SKM-1 treated with dmso at 0.1 percent for 144 hours (cell line): Measurements from ENCODE around the gene RHCG.
A peak's percentile ranks its signal among the peaks of the same experiment; 100 is the strongest.
"Not testable (repeated sequence)": the region's sequence is repeated elsewhere in the genome, so short reads cannot be mapped to it uniquely, and the experiment has no call there.

Experiments
- DNase-seq: peaks from one replicate; lab custom pipeline; 2025; ENCODE audit not compliant: unreplicated experiment; lab: John Stamatoyannopoulos, UW

Gene RHCG

DNA sequence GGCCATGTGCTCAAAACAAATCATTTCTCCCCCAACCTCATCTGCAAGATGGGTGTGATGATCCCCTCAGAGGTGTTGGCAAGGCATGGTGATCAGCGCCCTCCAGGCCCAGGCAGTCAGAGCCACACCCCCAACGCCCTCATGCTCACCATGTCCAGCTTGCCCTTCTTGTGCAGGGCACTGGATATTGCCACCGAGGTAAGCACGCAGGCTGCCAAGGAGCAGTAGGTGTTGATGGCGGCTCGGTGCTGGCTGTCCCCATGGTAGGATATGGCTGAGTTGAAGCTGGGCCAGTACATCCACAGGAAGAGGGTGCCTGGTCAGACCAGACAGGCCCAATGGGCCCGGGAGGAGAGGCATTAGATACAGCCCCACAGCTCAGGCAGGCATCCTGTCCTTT lies 17.2 kb downstream of the RHCG start:
- DNase-seq, result no peak

DNA sequence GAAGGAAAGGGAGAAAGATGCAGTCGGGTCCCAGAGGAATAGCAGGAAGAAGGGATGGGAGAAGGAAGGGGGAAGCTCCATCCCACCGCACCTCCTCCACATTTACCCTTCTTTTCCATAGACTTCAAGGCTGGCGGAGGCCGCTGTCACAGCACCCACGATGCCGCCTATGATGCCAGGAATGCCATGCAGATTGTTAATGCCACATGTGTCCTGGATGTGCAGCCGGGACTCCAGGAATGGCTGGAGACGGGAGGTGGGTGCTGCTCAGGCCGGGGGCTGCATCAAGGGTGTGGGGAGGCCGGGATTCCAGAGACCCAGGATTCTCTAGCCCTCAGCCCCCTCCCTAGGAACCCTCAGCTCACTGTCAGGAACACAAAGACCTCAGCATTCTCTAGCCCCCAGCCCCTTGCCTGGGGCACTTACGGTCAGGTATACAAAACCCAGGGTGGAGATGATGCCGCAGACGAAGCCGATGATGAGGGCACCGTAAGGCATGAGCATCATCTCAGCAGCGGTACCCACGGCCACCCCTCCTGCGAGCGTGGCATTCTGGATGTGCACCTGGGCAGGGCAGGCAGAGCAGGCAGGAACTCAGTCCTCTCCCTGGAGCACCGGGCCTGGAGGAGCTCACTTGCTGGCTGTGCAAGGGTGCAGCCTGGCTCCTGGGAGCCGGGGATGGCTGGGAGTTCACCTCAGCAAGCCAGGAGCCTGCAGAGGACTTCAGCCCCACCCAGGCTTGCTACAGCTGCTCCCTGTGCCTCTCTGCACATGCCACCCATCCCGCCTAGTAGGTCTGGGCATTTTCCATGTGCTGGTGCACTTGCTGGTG lies 18.8 kb downstream of the RHCG start:
- DNase-seq, result no peak

DNA sequence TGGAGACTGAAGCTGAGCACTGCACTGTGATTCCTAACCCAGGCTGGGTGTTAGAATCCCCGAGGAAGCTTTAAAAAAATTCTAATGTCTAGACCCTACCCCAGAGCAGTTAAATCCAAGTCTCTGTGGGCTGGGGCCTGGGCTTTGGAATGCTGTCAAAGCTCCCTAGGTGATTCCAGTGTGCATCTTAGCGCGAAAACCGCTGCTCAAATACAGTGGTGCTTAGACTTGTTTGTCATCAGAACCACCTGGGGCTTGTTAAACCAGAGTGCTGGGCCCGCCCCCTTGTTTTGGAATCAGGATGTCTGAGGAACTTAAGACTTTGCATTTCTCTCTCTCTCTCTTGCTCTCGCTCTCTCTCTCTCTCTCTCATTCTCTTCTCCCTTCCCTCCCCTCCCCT lies 20.7 kb downstream of the RHCG start:
- DNase-seq, result no peak

DNA sequence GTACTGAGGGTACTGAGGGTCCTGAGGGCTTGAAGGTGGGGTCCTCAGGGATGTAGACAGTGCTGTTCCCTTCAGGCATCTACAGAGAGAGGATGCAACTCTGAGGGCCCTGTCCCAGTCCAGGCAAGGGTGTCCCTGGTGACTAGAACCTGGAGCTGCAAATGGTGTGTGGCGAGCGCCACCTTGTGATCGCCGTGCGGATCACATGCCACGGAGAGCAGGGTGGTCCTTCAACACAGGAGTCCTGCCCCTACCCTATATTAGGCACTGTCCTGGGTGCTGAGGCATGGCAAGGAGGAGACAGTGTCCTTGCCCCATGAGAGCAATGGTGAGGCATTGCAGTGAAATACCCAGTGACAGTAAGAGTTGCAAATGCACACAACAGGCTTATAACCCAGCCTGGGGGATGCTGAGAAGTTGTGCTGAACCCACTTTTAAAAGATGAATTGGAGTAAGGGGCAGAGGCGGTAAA lies 23.6 kb downstream of the RHCG start:
- DNase-seq, result peak; percentile 56

DNA sequence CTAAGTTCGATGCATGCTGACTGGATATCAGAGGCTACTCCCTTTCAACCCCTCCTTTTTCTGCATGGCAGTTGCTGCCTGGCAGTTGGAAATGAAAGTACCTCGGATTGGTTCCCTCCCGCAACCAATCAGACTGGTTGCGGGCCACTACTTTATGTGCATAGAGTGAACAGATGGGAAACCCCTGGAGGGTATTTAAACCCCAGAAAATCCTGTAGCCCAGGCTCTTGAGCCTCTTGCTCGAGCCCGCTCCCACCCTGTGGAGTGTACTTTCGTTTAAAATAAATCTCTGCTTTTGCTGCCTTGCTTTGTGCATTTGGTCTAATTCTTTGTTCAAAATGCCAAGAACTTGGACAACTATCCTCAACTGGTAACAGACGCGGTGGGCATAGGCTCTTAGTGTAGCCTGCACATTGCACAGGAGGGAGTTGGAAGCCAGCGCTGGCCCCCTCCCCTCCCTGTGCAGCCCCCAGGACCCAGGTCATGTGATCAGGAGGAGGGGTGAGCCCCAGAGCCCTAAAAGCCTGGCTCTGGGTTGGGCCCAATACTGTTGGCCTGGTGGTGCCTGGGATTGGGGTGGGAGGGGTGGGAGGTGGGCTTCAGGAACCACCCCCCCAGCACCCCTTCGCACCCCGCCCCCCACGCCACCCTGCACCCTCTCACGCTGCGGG lies 26.8 kb downstream of the RHCG start:
- no peak for DNase-seq

DNA sequence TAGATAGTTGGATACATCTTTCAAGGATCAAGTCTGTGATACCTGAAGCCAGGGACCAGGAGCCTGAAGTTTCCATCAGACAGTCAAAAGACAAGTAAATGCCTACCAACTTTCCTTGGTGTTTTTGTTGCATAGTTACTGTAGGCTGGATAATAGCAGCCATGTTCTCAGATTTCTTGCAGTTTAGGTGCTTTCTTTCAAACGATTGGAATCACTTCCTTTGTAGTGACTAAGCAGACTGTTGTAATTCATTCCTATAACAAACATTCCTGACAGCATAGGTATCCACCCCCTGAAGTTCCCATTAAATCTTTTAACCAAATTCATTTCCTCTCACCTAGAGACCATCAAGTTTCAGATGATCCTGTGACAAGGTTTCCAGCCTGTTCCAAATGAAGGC lies 27.6 kb downstream of the RHCG start:
- not testable (repeated sequence) for DNase-seq

DNA sequence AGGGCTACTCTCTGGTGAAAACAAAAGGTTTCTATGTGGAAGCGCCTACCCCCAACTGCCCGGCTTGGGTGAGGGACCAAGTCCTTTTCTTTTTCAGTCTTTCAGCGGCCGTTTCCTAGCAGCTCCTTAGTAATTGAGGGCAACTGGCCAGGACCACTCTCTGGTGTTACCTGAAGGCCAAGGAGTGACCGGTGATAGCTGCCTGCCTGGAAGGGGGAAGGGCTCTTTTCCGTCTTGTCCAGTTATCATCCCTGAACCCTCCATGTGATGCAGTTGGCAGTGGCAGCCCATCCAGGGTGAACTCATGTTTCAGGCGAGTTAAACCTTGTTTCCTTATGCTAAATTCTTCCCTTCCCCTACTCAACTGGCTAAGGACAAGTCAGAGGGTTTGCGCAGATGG lies 33.3 kb downstream of the RHCG start:
- DNase-seq, result no peak

DNA sequence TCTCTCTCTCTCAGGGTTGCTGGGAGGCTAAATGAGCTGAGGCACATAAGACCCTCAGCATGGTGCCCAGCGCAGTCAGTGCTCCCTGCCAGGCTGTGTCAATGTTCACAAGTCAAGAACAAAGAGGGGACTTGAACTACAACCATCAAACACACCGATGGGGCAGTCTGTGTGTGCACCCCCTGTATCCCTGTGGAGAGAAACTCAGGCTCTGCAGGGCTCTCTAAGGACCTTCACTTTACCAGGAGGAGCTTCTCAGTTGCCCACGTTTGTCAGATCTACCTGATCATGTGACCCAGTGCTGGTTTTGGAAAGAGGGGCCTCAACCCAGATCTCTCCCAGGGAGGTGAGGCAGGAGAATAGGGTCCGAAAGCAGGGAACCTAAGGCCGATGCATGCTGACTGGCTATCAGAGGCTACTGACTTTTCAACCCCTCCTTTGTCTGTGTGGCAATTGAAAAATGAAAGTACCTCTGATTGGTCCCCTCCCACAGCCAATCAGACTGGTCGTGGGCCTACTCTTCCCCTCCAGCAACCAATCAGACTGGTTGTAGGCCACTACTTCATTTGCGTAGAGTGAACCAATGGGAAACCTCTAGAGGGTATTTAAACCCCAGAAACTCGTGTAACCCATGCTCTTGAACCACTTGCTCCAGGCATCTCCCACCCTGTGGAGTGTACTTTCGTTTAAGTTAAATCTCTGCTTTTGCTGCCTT lies 34.0 kb downstream of the RHCG start:
- no peak for DNase-seq

DNA sequence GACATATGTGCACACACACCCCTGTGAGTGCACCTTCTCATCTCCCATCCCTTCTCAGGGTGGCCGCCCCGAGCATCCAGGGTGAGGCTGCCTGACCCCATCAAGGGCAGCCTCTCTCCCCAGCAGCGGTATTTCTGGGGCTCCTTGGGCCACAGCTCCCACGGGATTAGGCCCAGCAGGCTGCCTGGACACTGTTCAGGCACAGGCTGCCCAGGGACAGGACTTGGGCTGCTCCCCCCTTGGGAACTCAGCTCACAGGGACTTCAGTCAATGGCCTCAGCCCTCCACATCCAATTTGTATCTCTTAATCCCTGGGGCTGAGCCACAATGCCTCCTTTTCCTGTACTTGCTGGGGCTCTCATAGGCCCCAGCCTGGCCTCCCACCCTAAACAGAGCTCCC lies 35.0 kb downstream of the RHCG start:
- no peak for DNase-seq

DNA sequence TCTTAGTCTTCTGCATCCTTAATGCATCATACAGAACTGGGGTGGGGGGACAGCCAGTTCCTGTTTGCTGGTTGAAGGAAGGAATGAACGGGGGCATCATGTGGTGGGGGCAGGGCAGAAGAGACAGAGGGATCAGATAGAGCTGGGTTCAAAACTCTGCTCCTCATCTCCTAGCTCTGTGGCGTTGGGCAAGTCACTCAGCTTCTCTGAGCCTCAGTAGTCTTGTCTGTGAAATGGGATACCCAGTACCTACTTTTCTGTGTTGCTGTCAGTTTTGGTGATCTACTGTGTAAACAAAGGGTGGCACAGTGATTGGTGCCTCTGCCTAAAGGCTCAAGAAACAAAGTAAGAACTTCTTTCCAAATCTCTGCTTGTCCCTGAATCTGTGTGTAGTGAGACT lies 36.3 kb downstream of the RHCG start:
- no peak for DNase-seq

DNA sequence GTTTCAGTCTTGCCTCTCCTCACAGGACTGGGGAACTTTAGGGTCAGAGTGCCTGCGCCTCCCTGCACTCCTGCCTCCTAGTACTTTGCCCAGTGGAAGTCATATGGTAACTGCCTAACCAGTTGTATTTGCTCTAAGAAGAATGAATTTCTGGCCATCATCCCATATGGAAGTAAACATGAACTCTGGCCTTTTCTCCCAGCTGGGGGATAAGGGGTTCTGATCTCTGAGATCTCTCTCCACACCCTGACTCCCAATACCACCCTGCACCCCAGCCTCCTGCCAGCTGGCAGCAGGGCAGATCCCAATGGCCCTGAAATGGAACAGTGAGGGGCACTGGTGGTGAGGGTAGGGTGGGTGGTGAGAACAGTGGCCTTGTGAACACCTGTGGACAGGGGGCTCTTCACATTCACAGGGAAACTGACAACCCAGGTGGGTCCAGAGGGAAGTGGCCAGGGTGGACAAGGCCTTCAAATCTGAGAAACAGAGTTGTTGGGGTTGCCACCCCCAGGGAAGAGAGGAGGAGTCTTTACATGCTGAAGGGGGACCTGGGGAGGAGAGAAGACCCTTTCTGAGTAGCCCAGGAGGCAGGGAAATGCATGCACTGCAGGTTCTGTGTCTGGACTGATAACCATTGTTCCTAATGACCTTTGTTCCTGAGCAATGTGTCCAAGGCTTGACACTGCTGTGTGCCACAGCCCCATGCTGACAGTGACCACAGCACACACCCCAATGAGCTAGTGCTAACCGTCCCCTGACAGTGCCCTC lies 36.9 kb downstream of the RHCG start:
- DNase-seq, result no peak

DNA sequence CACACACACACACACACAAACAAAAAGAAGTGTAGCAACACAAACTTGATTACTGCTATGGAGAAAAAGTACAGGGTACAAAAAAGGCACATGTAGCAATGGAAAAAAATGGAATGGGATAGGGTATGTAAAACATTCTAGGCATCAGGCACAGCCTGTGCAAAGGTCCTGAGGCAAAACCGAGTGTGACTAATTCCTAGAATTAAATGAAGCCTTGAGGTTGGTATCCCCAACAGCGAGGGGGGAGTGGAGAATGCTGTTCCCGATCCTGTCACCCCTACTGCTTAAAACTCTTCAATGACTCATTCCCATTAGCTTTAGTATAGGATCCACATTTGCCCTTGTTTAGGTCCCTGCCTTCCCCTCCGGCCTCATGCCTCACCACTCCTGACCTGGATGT lies 37.9 kb downstream of the RHCG start:
- DNase-seq, result no peak

DNA sequence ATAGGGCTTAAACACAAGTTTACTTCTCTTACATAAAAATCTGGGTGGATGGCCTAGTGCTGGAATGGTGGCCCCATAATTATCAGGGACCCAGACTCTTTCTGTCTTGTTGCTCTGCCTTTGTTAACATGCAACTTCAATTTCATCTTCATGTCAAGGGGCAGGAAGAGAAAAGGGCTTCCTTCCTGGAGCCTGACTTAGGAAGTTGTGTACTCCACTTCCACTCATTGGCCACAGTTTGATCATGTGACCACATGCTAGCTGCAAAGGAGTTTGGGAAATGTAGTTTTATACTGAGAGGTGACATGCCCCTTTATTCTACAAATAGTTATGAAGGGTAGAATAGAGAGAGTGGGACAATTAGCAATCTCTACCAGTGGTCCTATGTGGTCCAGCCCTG lies 39.3 kb downstream of the RHCG start:
- no peak for DNase-seq

DNA sequence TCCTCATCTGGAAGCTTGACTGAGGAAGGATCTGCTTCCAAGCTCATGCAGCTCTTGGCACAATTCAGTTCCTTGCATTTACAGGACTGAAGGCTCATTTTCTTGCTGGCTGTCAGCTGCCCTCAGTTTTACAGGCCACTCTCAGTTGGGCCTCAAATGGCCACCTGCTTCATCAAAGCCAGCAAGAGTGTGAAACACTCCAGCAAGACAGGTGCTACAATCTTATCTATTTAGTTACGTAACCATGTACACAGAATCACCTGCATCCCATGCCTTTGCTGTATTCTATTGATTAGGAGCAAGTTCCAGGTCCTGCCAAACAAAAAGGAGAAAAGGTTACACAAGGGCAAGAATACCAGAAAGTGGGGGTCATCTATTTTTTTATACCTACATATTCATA lies 40.8 kb downstream of the RHCG start:
- no peak for DNase-seq

DNA sequence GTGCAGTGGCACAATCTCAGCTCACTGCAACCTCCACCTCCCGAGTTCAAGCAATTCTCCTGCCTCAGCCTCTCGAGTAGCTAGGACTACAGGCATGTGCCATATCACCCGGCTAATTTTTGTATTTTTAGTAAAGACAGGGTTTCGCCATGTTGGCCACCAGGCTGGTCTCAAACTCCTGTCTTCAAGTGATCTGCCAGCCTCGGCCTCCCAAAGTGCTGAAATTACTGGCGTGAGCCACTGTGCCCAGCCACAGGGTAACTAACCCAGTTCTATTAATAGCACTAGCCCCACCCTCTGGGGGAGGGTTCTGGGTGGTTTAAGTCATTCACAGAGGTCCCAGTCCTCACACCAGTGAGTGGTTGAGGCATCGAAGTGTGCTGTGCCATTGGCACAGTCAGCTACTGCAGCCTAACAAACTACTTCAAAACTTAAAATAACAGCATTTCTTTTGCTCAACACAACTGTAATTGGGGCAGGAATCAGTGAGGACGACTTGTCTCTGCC lies 44.0 kb downstream of the RHCG start:
- no peak for DNase-seq

DNA sequence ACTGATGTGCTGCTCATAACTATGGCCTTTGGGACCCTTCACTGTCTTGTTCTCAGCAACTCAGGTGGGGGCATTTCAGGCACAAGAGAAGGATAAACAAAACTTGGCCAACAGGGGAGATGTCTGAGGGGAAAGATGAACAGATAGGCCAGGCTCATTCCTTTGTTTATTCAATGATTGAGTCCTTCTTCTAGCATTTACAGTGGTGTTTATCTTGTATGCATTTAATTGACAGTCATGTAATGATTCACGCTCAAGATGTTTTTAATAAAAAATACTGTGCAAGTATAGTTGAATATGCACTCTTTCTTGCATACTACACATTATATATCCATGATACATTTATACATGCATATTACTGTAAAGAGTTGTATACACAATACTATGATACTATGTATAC lies 44.5 kb downstream of the RHCG start:
- no peak for DNase-seq

DNA sequence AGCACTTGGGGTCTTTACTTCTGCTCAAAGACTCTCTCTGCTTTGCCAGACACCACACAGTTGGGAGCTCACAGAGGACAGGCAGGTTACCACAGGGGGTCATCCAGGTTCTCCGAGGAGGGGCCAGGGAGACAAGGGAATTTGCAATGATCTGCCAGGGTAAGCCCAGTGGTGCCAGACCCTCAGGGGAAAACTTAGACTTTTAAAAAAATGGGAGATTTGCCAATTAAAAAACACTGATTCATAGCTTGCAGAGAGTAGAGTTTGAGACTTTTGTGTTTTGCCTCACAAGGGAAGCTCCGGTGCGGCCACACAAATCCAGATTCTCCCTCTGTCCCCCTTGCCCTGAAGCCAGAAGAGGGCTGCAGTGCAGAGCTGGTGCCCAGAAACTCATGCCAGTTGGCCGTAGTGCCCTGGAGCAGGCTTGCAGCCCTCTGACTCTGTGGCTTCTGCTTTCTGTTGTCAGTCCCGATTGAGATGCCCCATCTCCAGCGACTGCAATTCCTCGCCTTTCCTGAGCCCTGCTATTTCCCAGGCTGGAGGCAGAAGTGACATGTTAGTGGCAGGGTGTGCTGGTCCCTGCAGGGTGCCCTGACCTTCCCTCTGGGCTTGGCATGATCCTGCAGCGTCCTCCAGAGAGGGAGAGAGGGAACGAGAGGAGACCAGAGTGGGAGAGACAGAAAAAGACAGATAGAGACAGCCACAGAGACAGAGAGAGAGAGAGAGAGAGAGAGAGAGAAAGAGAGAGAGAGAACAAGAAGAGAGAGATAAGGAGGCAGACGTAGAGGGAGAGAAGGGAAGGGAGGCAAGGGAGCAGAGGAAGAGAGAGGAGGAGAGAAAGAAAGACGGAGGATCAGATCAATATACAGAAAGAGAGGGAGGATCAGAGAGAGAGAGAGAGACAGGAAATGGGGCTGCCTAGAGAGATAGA lies 46.0 kb downstream of the RHCG start:
- no peak for DNase-seq

DNA sequence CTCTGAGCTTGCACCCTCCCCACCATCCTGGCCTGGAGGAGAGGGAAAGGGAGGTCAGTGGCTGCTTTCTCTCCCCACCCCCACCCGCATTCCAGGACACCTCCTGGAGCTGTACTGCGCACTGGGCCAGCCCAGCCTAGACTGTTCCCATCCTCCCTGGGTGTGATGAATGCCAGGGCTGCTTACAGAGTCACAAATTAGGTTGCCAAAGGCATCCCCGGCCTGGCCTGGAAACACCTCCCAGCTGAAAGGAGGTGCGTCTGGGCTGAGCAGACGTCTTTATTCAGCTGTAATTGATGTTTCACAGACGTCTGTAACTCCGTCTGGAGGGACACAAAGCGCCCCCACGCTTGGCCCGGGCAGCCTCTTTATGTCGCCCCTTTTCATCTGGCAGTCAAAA lies 47.6 kb downstream of the RHCG start:
- no peak for DNase-seq

DNA sequence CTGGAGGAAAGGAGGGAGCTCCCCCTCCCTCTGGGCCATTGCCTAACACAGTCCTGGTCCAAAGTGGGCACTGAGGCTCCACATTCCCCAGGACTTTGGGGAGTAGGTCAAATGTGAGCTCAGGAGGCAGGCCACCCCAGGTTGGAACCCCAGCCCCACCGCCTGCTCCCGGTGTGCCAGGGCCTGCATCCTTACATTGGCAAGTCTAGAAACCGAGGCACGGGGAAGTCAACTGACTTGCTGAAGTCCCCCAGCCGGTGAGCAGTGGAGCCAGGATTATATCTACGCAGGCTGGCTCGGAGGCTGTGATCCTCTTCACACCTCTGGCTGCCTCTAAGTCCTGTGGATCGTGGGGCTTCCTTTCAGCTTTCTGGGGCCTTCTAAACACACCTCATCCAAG lies 48.7 kb downstream of the RHCG start:
- DNase-seq, result no peak
